ENCODE data around the gene BMP5.
A peak's percentile ranks its signal among the peaks of the same experiment; 100 is the strongest.

GRCh38 chr6:55869674-55870073, 5.7 kb downstream of the BMP5 start:
- TF ChIP-seq POLR2AphosphoS5 (IDR thresholded peaks at IDR 0.05; ENCODE audit: borderline replicate concordance, low read depth, low read length): peak; percentile 59; the same call in 1 of the 2 replicates
- no peak for TF ChIP-seq EZH2 (IDR thresholded peaks at IDR 0.05)
- no peak for TF ChIP-seq FOXP2 (optimal IDR thresholded peaks at IDR 0.05; ENCODE audit: control extremely low read depth, extremely low read length, insufficient read depth)
